Activated naive CD8-positive, alpha-beta T cell treated with anti-CD3 and anti-CD28 coated beads, Interleukin-2, amount 50 U/mL, for 24 hours (primary cell): Measurements from ENCODE around the gene REPS1.
"Not testable (repeated sequence)": the region's sequence is repeated elsewhere in the genome, so short reads cannot be mapped to it uniquely, and the experiment has no call there.

Source experiments
- ATAC-seq: fragments of 150-1000 bp; cut with Tn5 transposase; one replicate; pipeline ENCODE4 v1.10.0; 2021
- DNase-seq: peaks from one replicate; pipeline ENCODE4 v3.0.0; 2021
- H3K27ac Mint-ChIP-seq: one replicate; pipeline ENCODE4 v1.8.0; 2021; ENCODE audit warnings: mild to moderate bottlenecking, mixed read lengths
- H3K27me3 Mint-ChIP-seq: one replicate; pipeline ENCODE4 v1.8.0; 2021; ENCODE audit warnings: mixed read lengths
- H3K36me3 Mint-ChIP-seq: one replicate; pipeline ENCODE4 v1.8.0; 2021; ENCODE audit warnings: low read depth, mixed read lengths
- H3K4me1 Mint-ChIP-seq: one replicate; pipeline ENCODE4 v1.8.0; 2021; ENCODE audit warnings: mixed read lengths
- H3K4me3 Mint-ChIP-seq: one replicate; pipeline ENCODE4 v1.8.0; 2021; ENCODE audit warnings: mild to moderate bottlenecking, moderate library complexity, mixed read lengths
- H3K9me3 Mint-ChIP-seq: one replicate; pipeline ENCODE4 v1.8.0; 2021; ENCODE audit warnings: mixed read lengths

Gene REPS1, protein sequence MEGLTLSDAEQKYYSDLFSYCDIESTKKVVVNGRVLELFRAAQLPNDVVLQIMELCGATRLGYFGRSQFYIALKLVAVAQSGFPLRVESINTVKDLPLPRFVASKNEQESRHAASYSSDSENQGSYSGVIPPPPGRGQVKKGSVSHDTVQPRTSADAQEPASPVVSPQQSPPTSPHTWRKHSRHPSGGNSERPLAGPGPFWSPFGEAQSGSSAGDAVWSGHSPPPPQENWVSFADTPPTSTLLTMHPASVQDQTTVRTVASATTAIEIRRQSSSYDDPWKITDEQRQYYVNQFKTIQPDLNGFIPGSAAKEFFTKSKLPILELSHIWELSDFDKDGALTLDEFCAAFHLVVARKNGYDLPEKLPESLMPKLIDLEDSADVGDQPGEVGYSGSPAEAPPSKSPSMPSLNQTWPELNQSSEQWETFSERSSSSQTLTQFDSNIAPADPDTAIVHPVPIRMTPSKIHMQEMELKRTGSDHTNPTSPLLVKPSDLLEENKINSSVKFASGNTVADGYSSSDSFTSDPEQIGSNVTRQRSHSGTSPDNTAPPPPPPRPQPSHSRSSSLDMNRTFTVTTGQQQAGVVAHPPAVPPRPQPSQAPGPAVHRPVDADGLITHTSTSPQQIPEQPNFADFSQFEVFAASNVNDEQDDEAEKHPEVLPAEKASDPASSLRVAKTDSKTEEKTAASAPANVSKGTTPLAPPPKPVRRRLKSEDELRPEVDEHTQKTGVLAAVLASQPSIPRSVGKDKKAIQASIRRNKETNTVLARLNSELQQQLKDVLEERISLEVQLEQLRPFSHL

GRCh38 chr6:138987643-138988468 is at the start of gene REPS1:
REPS1 (minus strand) TSS chr6:138988253; CDS start chr6:138987682, 571 bp downstream.
- no peaks in the 10 kb centered on the region for H3K36me3 Mint-ChIP-seq
- DNase-seq (peak; percentile 96), ATAC-seq (peak; percentile 94)
- H3K4me1 Mint-ChIP-seq: peaks cover 12% of the 10 kb centered on the region
- peak within 1 kb of the TSS; percentile 88 for H3K27ac Mint-ChIP-seq
- peak within 1 kb of the TSS; percentile 84 for H3K4me3 Mint-ChIP-seq
- H3K9me3 Mint-ChIP-seq: no peaks in the 10 kb centered on the region
- H3K27me3 Mint-ChIP-seq: no peaks in the 10 kb centered on the region

- DNase-seq (no peak), ATAC-seq (no peak)
- peaks cover 62% of the 10 kb centered on the region for H3K36me3 Mint-ChIP-seq
- peaks cover 33% of the 10 kb centered on the region for H3K4me1 Mint-ChIP-seq
- H3K9me3 Mint-ChIP-seq: peaks cover 9% of the 10 kb centered on the region
- no peaks in the 10 kb centered on the region for H3K27me3 Mint-ChIP-seq
- peak overlapping the region; percentile 40 for H3K4me3 Mint-ChIP-seq
- peak overlapping the region; percentile 47 for H3K27ac Mint-ChIP-seq
Observed at GRCh38 chr6:139037490-139037889, 49.4 kb upstream of the REPS1 start.

GRCh38 chr6:139030228-139030963 is 42.3 kb upstream of the REPS1 start:
- Mint-ChIP-seq H3K4me3 (no peak overlapping the region), H3K9me3 (no peaks in the 10 kb centered on the region), H3K27ac (no peak overlapping the region), H3K4me1 (peaks cover 26% of the 10 kb centered on the region), H3K36me3 (peaks cover 24% of the 10 kb centered on the region), H3K27me3 (no peaks in the 10 kb centered on the region)
- DNase-seq: peak; percentile 14
- ATAC-seq: no peak

GRCh38 chr6:139029470-139030227 is 41.6 kb upstream of the REPS1 start:
- no peak overlapping the region for H3K4me3 Mint-ChIP-seq
- ATAC-seq: peak; percentile 11
- DNase-seq: peak; percentile 45

GRCh38 chr6:139028658-139029469 is 40.8 kb upstream of the REPS1 start, which contains the start of gene ABRACL:
ABRACL (plus strand) TSS chr6:139028745; CDS start chr6:139034161, 5,416 bp downstream.
- H3K4me3 Mint-ChIP-seq: no peak within 1 kb of the TSS
- H3K27me3 Mint-ChIP-seq: no peaks in the 10 kb centered on the region
- ATAC-seq (peak; percentile 84), DNase-seq (peak; percentile 83)
- H3K9me3 Mint-ChIP-seq: no peaks in the 10 kb centered on the region
- peak within 1 kb of the TSS; percentile 96 for H3K27ac Mint-ChIP-seq
- peaks cover 26% of the 10 kb centered on the region for H3K4me1 Mint-ChIP-seq
- H3K36me3 Mint-ChIP-seq: peaks cover 9% of the 10 kb centered on the region

More at GRCh38 chr6:139029470-139030227, 41.6 kb upstream of the REPS1 start:
- H3K9me3 Mint-ChIP-seq: no peaks in the 10 kb centered on the region
- H3K27ac Mint-ChIP-seq: no peak overlapping the region
- H3K36me3 Mint-ChIP-seq: peaks cover 17% of the 10 kb centered on the region
- no peaks in the 10 kb centered on the region for H3K27me3 Mint-ChIP-seq
- peaks cover 26% of the 10 kb centered on the region for H3K4me1 Mint-ChIP-seq

- no peak overlapping the region for H3K4me3 Mint-ChIP-seq
- ATAC-seq (peak; percentile 6), DNase-seq (no peak)
- peaks cover 4% of the 10 kb centered on the region for H3K36me3 Mint-ChIP-seq
- peaks cover 21% of the 10 kb centered on the region for H3K4me1 Mint-ChIP-seq
- H3K9me3 Mint-ChIP-seq: no peaks in the 10 kb centered on the region
- no peaks in the 10 kb centered on the region for H3K27me3 Mint-ChIP-seq
- peak overlapping the region; percentile 96 for H3K27ac Mint-ChIP-seq
Observed at GRCh38 chr6:139028215-139028657, 40.2 kb upstream of the REPS1 start.

DNA sequence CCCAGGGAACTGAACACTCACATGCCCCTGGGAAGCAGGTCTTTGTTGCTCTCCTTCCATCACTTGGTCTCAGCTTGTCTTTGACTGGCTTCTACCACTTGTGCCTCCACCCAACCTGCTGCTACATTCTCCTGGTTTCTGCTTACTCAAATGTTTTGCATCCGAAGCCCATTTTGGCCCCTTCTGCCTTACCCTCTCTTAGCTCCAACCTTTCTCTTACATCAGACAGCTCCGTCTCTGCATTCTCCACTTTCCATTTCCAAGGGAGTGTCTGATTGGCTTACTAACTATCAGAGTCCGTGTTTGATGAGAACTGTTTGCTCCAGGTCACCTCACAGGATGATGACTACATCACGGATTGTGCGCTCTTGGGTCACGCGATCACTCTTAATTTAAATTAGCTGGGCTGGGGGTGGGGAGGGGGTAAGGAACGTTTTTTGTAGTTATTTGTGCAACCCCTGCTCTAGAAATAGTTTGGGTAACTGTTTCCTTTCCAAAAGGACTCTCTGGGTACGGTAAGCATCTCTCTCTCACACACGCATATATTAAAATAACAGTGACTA is 39.6 kb upstream of the REPS1 start:
- Mint-ChIP-seq H3K4me3 (no peak overlapping the region), H3K4me1 (peaks cover 18% of the 10 kb centered on the region), H3K36me3 (peaks cover 2% of the 10 kb centered on the region), H3K27ac (peak overlapping the region; percentile 96), H3K27me3 (no peaks in the 10 kb centered on the region), H3K9me3 (no peaks in the 10 kb centered on the region)
- DNase-seq (peak; percentile 59), ATAC-seq (peak; percentile 75)

- H3K27me3 Mint-ChIP-seq, H3K36me3 Mint-ChIP-seq, H3K27ac Mint-ChIP-seq, H3K9me3 Mint-ChIP-seq, ATAC-seq, H3K4me3 Mint-ChIP-seq, DNase-seq: not testable (repeated sequence)
- peaks cover 11% of the 10 kb centered on the region for H3K4me1 Mint-ChIP-seq
Observed at GRCh38 chr6:139025416-139025815, 37.4 kb upstream of the REPS1 start.

GRCh38 chr6:139020689-139021088 is 32.6 kb upstream of the REPS1 start:
- ATAC-seq: no peak
- DNase-seq: no peak
- Mint-ChIP-seq H3K36me3 (no peaks in the 10 kb centered on the region), H3K9me3 (no peaks in the 10 kb centered on the region), H3K4me1 (peaks cover 3% of the 10 kb centered on the region), H3K27ac (no peak overlapping the region), H3K27me3 (no peaks in the 10 kb centered on the region), H3K4me3 (no peak overlapping the region)

DNA sequence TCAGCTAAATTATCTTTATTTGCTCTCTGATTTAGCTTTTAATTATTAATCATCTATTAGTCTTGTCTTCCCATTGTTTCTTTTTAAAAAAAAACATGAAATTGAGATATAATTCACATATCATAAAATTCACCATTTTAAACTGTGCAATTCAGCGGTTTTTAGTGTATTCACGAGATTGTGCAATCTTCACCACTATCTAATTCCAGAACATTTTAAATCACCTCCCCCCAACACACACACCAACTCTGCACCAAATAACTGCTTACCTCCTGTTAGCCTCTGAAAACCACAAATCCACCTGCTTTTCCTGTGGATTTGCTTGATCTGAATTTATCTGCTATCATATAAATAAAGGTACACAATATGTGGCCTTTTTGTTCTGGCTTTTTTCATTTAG is 31.7 kb upstream of the REPS1 start:
- H3K4me1 Mint-ChIP-seq: peaks cover 3% of the 10 kb centered on the region
- ATAC-seq: no peak
- H3K27me3 Mint-ChIP-seq: no peaks in the 10 kb centered on the region
- H3K36me3 Mint-ChIP-seq: no peaks in the 10 kb centered on the region
- no peak overlapping the region for H3K4me3 Mint-ChIP-seq
- H3K27ac Mint-ChIP-seq: no peak overlapping the region
- no peak for DNase-seq
- H3K9me3 Mint-ChIP-seq: no peaks in the 10 kb centered on the region

GRCh38 chr6:139017227-139017626 is 29.2 kb upstream of the REPS1 start:
- H3K4me3 Mint-ChIP-seq: no peak overlapping the region
- H3K36me3 Mint-ChIP-seq: no peaks in the 10 kb centered on the region
- no peak overlapping the region for H3K27ac Mint-ChIP-seq
- ATAC-seq: no peak
- DNase-seq: no peak
- H3K27me3 Mint-ChIP-seq: no peaks in the 10 kb centered on the region
- H3K4me1 Mint-ChIP-seq: peaks cover 3% of the 10 kb centered on the region
- H3K9me3 Mint-ChIP-seq: no peaks in the 10 kb centered on the region
